GM18867 (cell line): Measurements from ENCODE around the gene NFIB.

Experiments used
- ATAC-seq: cut with Tn5 transposase; IDR thresholded peaks from one replicate; pipeline ENCODE4 v1.9.1; 2021; ENCODE audit warnings: mild to moderate bottlenecking, moderate library complexity; ENCODE audit not compliant: unreplicated experiment

Gene NFIB

DNA sequence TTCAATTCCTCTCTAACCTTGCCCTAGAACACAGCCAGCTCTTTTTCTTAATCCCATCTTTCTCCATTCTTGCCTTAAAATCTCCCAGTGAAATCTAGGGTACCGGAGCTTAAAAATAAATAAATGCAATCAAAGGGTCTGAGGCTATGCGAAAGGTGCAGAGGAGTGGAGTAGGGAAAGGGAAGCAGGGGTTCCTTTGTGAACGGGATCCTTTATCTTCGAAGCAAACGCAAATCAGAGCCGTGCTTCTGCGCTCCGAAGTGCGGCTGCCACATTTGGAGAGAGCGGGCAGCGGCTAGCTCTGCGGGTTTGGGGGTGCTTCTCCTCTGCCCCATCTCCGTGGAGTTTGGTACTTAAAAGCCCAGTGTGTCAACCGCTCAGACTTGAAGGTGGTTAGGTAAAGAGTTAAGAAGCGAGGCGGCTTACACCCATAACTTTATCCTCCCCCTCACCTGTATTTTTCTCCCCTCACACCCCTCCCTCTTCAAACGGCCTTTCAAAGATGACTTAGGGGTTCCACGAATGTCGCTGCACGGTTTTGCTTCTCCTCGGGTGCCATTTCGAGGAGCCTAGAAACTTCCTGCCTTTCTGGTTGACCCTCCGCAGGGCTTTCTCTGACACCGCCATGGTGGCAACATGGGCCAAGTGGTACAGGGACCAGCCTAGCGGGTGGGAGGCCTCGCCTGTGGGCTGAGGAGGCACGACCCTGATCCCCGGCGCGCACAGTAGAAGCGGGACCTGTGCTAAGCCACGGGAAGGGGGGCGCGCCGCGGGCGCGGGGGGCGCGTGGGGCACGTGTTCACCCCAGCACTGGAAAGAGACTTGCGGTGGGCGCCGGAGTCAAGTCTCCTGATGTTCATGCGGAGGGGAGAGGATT lies 31.7 kb upstream of the NFIB start:
- ATAC-seq: no peak

DNA sequence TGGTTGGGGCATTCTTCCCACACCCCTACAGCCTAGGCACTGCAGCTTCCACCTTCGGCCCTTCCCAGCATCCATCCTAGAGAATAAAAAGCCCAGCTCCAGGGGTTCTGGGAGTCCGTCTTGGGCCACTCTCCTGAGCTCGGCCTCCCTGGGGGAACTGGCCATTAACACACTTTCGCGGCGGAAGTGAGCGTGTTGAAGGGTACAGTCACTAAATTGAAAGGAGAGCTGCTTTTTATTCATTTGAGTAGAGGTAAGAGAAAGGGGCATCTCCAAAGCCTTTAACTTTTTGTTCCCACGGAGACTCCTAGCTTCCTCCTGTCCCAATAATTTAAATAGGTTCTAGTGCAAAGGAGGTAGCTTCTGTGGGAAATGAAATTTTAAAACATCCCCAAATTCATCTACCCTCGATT lies 31.0 kb upstream of the NFIB start:
- ATAC-seq: no peak

DNA sequence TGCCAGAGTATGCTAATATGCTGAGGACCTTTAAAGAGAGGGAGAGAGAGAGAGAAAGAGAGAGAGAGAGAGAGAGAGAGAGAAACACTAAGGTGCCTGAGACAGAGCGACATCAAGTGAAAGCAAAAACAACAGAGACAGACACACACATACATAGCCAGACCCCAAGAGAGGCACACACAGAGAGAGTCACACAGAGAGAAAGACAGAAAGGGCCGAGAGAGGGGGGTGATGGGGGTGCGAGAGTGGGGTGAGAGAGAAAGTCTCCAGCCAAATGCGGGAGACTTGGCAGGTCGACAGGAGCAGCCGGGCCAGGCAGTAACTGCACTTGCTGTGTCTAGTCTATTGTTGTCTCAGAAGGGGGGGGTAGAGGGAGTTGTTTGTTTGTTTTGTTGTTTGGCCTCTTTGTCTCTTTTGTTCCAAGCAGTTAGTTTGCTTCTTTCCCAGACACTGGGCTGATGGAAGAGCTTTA lies 30.1 kb upstream of the NFIB start:
- ATAC-seq: no peak

DNA sequence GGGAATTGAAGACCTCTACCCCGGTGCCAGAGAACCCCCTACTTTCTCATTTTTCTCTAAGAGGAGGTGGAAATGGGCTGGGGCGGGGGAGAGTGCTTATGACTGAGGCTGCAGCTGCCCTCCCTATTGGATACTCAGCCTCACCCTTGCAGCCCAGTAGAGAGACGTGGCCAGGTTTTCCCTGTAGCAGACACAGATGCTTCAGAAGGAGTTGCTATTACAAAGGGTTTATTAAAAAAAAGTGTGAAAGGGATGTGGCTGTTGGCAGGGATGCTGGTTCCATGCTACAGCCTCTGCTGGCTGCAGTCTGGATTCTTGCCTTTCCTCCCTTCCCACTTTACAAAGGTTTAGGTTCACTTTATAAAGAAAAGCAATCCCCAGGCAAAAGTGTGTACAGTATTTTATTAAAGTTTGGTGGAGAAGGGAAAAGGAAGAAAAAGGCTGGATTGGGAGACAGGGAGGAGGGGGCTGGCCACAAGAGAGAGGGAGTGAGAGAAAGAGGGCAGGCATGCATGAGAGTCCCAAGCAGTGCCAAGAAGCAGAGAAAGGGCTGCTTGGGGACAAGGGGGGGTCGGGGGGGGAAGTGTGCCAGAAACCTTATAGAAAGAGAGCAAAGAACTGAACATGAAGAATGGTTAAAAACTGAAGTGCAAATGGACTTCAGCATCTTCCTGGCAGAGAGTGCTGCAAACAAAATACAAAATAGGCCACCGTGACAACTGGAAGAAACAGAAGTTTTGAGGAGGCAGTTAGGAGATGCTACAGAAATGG lies 29.5 kb upstream of the NFIB start:
- ATAC-seq: no peak

DNA sequence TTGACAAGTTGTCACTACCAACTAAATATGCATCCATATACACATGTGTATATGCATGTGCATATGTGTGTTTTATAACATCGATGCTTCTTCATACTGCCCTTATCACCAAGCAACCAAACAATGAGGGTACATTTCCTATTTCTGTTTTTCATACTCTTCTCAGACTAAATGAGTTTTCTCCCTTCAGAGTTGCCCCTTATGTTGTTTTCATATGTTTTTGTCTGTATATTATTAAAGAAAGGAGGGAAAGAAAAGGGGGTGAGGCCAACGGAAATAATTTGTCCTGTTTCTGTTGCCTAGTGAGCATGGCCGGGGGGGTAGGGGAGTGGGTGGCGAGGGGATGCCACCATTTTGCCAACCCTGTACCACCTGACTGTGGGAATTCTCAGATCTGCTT lies 28.8 kb upstream of the NFIB start:
- ATAC-seq: no peak

DNA sequence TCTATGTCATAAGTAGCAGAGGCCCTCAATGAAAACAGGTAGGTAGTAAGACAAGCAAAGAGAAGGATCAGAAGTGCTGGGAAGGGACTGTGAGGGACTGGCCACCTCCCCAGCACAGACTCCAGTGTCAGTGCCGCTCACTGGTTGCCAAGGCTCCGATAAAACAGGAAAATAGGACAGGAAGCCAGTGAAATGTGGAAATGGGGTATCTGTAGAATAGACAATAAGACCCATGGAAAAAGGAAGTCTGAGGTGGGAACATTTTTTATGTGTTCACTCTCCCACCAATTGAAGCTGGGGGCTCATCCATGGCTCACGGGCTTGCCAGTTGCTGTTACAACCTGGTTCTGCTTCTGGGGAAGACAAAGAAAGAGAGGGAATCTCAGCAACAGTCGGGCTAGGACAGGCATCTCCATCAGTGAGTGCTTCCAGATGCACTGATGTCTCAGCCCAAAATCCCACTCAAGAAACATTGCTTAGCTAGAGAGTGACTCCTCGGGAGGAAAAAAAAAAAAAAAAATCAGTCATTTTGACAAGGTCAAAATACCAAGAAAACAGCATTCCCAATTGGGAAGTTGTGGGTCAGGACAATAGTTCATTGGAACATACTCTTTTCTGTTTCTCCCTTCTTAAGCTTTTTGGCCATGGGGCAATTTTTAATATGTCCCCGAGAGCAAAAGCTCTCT lies 27.6 kb upstream of the NFIB start:
- no peak for ATAC-seq

DNA sequence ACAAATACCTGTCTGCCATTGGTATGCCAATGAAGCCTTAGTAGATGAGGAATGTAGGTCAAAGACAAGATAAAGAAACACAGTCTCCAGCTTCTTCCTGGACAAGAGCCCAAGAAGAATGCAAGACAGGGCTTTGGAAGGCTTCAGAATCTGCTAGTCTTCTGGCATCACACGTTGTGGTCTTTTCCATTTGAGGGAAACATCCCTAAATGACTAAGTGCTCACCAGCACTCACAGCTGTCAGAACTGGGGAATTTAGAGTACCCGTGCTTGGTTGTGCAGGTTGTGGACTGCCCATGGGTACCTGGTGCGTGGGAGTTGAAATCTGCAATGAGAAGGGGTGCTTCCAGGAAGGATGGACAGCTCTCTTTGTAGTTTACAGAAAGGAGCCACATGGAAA lies 27.1 kb upstream of the NFIB start:
- ATAC-seq: no peak

DNA sequence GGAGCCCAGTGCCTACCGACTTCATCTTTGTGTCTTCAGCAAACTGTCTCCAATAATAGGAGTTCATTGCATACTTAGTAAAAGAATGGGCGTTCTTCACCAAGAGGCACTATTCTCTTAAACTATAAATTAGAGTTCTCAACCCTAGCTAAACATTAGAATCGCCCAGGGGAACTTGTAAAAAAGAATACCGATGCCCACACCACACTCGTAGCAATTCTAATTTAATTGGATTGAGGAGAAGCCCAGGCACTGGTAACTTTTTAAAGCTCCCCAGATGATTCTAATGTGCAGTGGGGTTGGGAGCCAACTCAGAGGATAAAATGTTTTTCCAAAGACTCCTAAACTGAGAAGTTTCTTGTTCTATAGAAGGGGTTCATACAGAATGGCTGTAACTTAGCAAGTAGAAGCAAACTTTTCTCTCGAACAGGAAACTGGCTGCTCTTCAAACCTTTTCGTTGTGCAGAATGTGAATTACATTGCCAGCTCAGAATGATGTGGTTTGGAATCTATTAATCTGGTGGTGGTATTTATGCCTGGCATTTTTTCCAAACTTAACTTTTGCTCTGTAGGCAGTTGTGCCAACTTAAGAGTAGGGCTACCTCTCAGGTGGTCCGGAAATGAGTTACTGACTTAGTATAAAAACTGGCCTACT lies 26.4 kb upstream of the NFIB start:
- ATAC-seq: no peak

DNA sequence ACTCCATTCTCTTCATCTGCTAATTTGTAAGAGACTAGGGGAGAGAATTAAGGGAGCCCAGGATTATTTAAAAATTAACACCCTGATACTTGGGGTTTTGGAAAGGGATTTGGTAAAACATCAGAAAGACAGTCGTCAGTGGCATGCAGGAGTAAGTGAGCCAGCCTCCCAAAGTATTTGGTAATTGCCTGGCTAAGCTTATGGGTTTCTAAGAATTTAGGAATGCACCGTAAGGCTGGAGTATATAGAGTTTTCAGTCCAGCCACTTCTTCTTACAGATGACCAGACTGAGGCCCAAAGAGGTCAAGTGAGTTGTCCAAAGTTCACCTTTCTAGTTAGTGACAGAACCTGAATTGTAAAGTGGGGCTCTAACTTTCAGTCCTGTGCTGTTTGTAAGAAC lies 25.8 kb upstream of the NFIB start:
- no peak for ATAC-seq

DNA sequence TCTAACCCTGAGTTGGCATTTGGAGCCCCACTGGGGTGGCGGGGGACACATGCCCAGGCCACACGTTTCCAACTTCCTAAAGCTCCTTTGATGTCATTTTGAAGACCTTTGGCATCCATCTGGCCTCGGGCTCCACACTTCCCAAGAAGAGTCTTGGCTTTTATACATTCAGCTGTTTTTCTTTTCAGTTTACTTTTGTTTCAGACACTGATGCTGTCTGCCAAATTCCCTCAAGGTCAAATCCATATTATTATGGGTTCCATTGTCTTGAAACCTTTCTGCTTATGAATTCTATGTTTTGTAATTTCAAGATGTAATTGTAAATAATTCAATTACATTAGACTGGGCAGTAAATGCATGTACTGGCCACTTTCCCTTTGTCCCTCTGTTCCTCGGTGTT lies 23.7 kb upstream of the NFIB start:
- ATAC-seq: no peak

DNA sequence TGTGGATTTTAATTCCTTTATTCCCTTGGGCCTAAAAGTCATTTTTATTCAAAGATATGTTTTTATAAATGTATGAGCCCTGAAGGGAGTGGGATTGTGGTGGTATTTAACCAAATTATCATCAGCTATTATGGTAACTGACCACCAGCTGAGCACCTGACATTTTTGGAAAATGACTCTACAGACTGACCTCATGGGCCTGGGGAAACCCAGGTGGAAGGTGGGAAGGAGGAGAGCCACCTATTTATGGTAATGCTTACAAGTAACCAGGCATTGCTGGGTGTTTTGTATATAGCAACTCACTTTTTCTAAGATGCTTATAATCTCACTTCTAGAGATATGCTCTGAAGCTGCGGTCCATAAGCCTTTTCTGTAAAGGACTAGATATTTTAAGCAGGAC lies 22.3 kb upstream of the NFIB start:
- no peak for ATAC-seq

DNA sequence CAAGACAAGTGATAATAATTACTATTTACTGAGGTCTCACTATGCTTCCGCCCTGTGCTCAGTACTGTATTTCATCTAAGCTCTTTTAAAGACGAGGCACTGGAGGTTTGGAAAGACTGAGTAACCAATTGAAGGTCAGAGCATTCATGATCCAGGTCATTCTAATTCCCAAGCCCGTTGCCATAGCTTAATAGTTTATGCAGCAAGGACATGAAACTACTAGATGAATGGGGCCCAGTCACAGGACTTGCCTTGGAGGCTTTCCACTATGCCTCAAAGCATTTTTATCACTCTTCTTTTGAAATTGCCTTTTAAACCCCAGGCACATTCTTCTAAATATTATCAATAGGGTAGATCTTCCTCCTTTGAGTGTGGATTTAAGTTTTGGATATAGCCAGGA lies 17.2 kb upstream of the NFIB start:
- ATAC-seq: no peak

DNA sequence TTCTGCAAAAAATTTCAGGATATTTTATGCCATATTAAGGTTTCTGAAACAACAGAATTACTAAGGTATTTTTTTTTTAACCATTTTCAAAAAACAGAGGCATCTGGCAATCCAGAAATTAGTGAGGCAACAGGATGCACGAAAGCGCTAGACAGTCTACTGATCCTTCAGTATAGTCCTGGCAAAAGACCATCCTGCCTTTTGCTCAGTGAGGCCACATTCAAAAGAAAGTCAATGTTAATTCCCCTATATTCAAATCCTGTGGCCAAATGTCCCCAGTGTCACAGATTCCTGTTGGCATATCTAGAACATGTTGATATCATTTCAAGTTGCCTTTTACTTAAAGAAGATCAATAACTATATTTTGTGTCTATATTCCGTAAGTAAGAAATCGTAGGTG lies 13.1 kb upstream of the NFIB start:
- ATAC-seq: no peak

DNA sequence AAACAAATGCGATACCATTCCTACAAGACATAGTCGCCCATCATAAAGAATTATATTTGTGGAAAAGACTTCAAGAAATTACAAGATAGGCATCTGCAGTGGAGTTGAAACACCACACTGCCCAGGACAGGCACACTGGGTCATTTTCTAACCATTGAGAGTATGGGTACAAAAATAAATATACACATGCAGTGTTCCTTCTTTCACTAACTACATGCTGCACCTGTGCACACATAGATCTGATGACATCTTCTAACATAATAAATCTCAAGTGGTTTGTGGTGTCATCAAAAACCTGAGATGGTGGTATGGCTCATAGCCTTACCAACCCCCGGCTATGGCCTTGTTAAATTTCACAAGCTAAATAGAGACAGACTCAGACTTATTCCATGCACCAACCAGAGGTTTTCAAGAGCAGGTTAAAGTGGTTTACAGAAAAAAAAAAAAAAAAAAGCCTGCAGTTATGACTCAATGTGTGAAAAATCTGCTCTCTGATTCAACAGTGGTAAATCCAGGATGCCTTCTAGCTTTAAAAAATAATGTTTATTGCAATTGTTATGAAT lies 12.4 kb upstream of the NFIB start:
- peak; percentile 38 for ATAC-seq

DNA sequence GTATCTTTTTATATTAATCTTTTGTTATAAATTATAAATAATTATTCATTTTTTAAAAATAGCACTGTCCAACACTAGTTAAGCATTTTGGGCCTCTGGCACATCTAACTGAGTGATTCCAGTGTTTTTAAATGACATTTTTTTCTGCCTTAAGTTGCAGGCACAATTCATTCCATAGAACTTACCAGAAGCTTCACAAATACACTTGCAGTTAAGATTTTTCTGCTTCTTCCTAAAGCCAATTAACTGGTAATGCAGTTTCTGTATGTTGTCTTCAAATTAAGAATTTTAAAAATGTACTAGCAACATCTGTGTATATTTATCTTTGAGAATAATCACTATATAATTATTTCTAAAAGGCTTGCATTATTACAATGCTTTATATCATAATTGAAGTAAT lies 11.2 kb upstream of the NFIB start:
- ATAC-seq: no peak

DNA sequence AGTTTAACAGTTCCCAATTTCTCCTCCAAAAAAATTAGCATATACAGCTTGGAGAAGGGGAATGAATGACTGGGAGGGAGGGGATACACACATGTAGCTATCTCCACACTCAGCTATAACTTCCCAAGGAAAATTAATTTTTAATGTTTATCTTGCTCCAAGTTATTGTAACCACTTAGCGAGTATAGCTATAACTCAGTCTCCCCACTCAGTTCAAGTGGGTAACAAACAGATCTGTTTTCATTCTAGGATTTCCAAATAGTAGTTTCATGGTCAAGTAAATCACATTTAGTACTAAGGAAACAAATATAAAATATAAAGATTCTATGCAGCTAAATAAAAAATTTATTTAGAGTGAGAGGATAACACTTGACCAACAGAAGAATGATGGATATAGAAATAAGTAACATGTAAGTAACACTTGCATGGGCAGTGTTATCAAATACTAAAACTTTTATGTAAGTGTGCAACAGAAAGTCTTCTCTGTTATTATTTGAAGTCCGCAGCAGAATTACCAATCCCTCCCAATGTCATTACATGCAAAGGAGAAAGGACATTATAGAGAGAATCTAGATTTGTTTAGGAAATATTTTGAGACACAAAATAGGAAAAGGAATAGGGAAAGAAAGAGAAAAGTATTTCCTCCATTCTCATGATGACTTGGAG lies 10.2 kb upstream of the NFIB start:
- ATAC-seq: no peak

DNA sequence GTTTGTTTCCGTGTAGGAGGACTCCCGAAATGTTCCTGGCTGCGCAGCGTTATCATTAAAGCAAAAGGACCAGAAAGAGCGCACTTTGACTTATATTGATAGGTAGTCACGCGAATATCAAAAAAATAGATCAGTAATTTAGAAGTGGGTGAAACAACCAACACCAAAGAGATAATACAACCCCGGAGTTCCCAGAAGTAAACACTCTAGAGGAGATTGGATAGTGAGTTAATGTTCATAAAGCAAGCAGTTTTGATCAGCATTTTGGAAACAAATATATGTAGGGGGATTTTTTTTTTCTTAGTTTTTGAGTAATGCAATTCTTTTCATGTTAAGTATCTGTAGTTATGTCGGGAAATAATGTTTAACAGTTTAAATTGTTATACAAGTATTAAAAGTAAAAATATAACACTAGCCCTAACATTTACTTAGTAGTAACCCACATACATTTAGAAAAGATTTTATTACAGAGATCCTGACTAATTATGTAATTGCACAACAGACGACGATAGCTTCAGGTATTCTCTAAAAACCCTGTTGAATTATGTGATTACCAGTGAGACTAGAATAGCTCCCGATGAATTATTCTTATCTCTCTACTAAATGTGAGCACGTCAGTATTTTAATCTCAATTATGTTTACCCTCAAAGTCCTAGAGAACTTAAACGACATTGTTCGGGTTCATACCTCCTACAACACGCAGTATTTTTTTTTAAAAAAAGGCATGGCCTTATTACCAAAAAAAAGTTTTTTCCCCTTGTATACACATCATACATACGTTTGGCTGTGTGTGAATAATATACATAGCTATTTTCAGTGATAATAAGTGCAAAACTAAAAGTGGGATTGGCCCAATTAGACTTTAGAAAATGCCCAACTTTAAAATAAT lies 9.4 kb upstream of the NFIB start:
- ATAC-seq: no peak

DNA sequence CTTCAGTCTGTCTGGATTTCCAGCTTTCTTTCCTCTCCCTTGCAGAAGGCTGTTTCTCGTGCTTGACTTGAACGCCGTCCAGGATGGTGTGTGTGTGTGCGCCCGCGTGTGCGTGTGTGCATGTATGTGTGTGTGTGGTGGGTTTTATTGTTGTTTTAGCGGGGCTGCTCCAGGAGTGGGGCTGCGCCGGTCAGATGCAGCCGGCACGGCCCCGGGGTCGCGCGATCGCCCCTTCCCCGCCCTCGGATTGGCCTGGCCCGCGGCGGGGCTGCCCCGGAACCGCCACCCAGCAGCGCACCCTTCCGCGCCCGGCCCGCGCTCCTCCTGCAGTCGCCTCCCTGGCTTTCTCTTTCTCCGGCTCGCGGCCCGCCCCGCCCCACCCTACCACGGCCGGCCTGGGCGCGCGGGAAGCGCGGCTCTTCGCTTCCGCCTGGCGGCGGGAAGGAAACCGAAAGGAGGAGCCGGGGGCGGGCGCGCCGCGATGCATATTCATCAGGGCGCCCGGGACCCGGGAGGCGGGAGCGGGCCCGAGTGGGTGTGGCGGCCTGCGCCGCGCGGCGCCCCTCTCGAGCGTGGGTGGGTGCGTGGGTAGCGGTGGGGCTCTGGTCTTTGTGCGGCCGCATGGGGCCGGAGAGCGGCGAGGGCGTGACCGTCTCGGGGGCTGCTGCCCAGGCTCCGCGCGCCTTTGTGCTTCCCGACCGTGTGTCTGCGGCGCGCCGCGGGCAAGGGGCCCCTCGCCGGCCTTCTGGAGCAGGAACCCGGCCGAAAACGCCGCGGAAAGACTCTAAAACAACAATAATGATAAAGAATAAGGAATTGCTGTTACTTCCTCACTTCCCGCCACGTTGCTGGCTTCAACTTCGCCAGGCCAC lies 8.5 kb upstream of the NFIB start:
- peak; percentile 85 for ATAC-seq
